CD14-positive monocyte (primary cell): ENCODE data around the gene ZNF407. TPM values are rescaled to one million over a fixed set of nuclear protein-coding genes. Genes with fewer than 3 reads are reported as not detected.

Experiments
- DNase-seq, 3 donors: peaks; one replicate each; pipeline ENCODE4 v3.0.0-alpha.2; 2011 to 2022
- H2AFZ ChIP-seq: 2 replicates; pipeline ENCODE4 v1.6.0; 2012; ENCODE audit warnings: mild to moderate bottlenecking, low read depth, low read length, inconsistent platforms; ENCODE audit not compliant: insufficient read depth, poor library complexity, severe bottlenecking
- H3K27ac ChIP-seq, 2 donors: 1 replicate in 1 of 2; 2 replicates in 1 of 2; pipeline ENCODE4 v1.5.1; 2012 to 2013; ENCODE audit warnings: low read length in 2 of 2, control low read depth in 1 of 2, inconsistent platforms in 1 of 2, low read depth in 1 of 2, mild to moderate bottlenecking in 1 of 2
- H3K27me3 ChIP-seq, 2 donors: one replicate each; pipeline versions ENCODE4 v1.6.0 to v1.6.1; 2011 to 2013; ENCODE audit warnings: low read length in 2 of 2; ENCODE audit not compliant: control insufficient read depth in 2 of 2, insufficient read depth in 2 of 2
- H3K36me3 ChIP-seq, 2 donors: replicated peaks in 1 of 2; 1 replicate in 1 of 2; 2 replicates in 1 of 2; pipeline versions ENCODE4 v1.5.1 to v1.6.1; 2012 to 2013; ENCODE audit warnings: low read length in 2 of 2, control low read depth in 1 of 2, inconsistent platforms in 1 of 2, mild to moderate bottlenecking in 1 of 2; ENCODE audit not compliant: insufficient read depth in 2 of 2, control insufficient read depth in 1 of 2
- H3K4me1 ChIP-seq, 2 donors: 1 replicate in 1 of 2; 2 replicates in 1 of 2; pipeline versions ENCODE4 v1.5.1 to v1.6.1; 2012 to 2013; ENCODE audit warnings: low read length in 2 of 2, control low read depth in 1 of 2, inconsistent platforms in 1 of 2, mild to moderate bottlenecking in 1 of 2, moderate library complexity in 1 of 2; ENCODE audit not compliant: insufficient read depth in 2 of 2, control insufficient read depth in 1 of 2
- H3K4me2 ChIP-seq: replicated peaks from 2 replicates; pipeline ENCODE3; 2012; ENCODE audit warnings: low read length, moderate library complexity, mild to moderate bottlenecking; ENCODE audit not compliant: poor library complexity, severe bottlenecking; ENCODE audit errors: extremely low read depth
- H3K4me3 ChIP-seq, 3 experiments: fragments of 200-600 bp in 1 of 3; sonication (generic) in 1 of 3; replicated peaks in 1 of 3; 1 replicate in 2 of 3; 2 replicates in 1 of 3; pipeline ENCODE4 v1.5.1; 2011 to 2013; ENCODE audit warnings: low read length in 3 of 3, mild to moderate bottlenecking in 3 of 3, control low read depth in 2 of 3, low read depth in 2 of 3, inconsistent platforms in 1 of 3, moderate library complexity in 1 of 3
- H3K79me2 ChIP-seq: 2 replicates; pipeline ENCODE4 v1.6.0; 2012; ENCODE audit warnings: mild to moderate bottlenecking, control low read depth, inconsistent platforms, low read length, moderate library complexity; ENCODE audit not compliant: insufficient read depth
- H3K9ac ChIP-seq: 2 replicates; pipeline ENCODE4 v1.6.0; 2017; ENCODE audit warnings: low read length, mild to moderate bottlenecking; ENCODE audit not compliant: insufficient read depth, poor library complexity, severe bottlenecking
- H3K9me3 ChIP-seq, 2 donors: replicated peaks in 1 of 2; 1 replicate in 1 of 2; 2 replicates in 1 of 2; pipeline versions ENCODE4 v1.5.1 to v1.6.1; 2012 to 2013; ENCODE audit warnings: low read length in 2 of 2, control low read depth in 1 of 2; ENCODE audit not compliant: control insufficient read depth in 1 of 2, insufficient read depth in 1 of 2
- H4K20me1 ChIP-seq: 2 replicates; pipeline ENCODE4 v1.6.0; 2012; ENCODE audit warnings: mild to moderate bottlenecking, low read length, control low read depth, moderate library complexity; ENCODE audit not compliant: insufficient read depth
- H3K27ac Mint-ChIP-seq, 7 donors: one replicate each; pipeline ENCODE4 v1.8.0; 2020; ENCODE audit warnings: mild to moderate bottlenecking in 7 of 7, mixed read lengths in 7 of 7, moderate library complexity in 6 of 7, inconsistent platforms in 2 of 7
- H3K27me3 Mint-ChIP-seq, 3 donors: one replicate each; pipeline ENCODE4 v1.8.0; 2021 to 2022; ENCODE audit warnings: low read depth in 3 of 3, mild to moderate bottlenecking in 3 of 3, mixed read lengths in 3 of 3, moderate library complexity in 3 of 3, inconsistent platforms in 1 of 3
- H3K36me3 Mint-ChIP-seq, 2 donors: one replicate each; pipeline ENCODE4 v1.8.0; 2020; ENCODE audit warnings: mixed read lengths in 2 of 2, inconsistent platforms in 1 of 2, mild to moderate bottlenecking in 1 of 2
- H3K4me1 Mint-ChIP-seq: one replicate; pipeline ENCODE4 v1.8.0; 2020; ENCODE audit warnings: mild to moderate bottlenecking, mixed read lengths
- H3K4me3 Mint-ChIP-seq, 2 donors: one replicate each; pipeline ENCODE4 v1.8.0; 2020; ENCODE audit warnings: mild to moderate bottlenecking in 2 of 2, mixed read lengths in 2 of 2, moderate library complexity in 1 of 2
- H3K9me3 Mint-ChIP-seq, 7 donors: one replicate each; pipeline ENCODE4 v1.8.0; 2020 to 2022; ENCODE audit warnings: mixed read lengths in 7 of 7, mild to moderate bottlenecking in 6 of 7, moderate library complexity in 6 of 7, inconsistent platforms in 2 of 7
- WGBS: methylation state at CpG from one replicate; pipeline ENCODE4 v1.1.5; 2013; ENCODE audit warnings: missing lambda C conversion rate; ENCODE audit not compliant: insufficient coverage; 5-methylcytosine and 5-hydroxymethylcytosine counted together
- intact Hi-C, 2 donors: fragments of 100-400 bp; cut with micrococcal nuclease; formaldehyde crosslinking; loops; one replicate each; pipeline versions ENCODE4 v1.15.0 to v1.15.1; 2023
- polyA plus RNA-seq, 3 donors: library from polyadenylated mRNA; depleted of rRNA in 1 of 3; unstranded in 2 of 3; stranded (reverse) in 1 of 3; fragments of 300-500 nt in 2 of 3; fragments of >200 nt in 1 of 3; fragmentation: Illumina TruSeq in 2 of 3; gene quantifications; 1 replicate in 2 of 3; 2 replicates in 1 of 3; pipeline ENCODE4 v1.2.3, GENCODE V29; 2012 to 2021
- TF ChIP-seq, protein P1 (sequence below): fragments of 200-600 bp; IDR thresholded peaks from one replicate; pipeline ENCODE4 v1.8.0; 2022; ENCODE audit warnings: antibody characterized with exemption, mild to moderate bottlenecking

ZNF407 gene
- polyA plus RNA-seq, 3 donors, result 1.3 to 3.6 (median 1.6) TPM

DNA sequence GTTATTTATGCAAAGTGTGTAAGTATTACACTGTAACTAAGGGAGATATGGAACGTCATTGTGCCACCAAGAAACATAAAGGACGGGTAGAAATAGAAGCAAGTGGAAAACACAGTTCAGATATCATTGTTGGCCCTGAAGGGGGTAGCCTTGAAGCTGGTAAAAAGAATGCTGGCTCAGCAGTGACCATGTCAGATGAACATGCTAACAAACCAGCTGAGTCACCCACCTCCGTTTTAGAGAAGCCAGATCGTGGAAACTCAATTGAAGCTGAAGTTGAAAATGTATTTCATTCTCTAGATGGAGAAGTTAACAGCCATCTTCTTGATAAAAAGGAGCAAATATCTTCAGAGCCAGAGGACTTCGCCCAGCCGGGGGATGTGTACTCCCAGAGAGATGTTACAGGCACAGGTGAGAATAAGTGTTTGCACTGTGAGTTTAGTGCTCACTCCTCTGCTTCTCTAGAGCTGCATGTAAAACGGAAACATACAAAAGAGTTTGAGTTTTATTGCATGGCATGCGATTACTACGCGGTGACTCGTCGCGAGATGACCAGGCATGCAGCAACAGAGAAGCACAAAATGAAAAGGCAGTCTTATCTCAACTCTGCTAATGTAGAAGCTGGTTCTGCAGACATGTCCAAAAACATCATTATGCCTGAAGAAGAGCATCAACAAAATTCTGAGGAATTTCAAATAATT, 36.1 kb downstream of the ZNF407 start:
- no peak overlapping the region for H3K4me3 Mint-ChIP-seq
- H3K27ac ChIP-seq, result no peak overlapping the region
- H4K20me1 ChIP-seq, result no peaks in the 10 kb centered on the region
- no peaks in the 10 kb centered on the region for H3K9me3 ChIP-seq
- 100% methylated on average over 11 of the region's 13 CpGs for WGBS
- peak overlapping the region in 5 of 7 donors; percentile 13 to 80 (median 40) for H3K27ac Mint-ChIP-seq
- no peak overlapping the region for H3K4me3 ChIP-seq
- H3K36me3 Mint-ChIP-seq, result peaks cover 36% of the 10 kb centered on the region in 2 donors
- H2AFZ ChIP-seq, result no peak overlapping the region
- H3K36me3 ChIP-seq, result peaks cover 3 to 29% of the 10 kb centered on the region in 2 donors
- peaks cover 0 to 1% (median 0%) of the 10 kb centered on the region in 3 donors for H3K27me3 Mint-ChIP-seq
- intact Hi-C loops, result no loop called here
- no peaks in the 10 kb centered on the region for H3K27me3 ChIP-seq
- H3K9me3 Mint-ChIP-seq, result peaks cover 0 to 2% (median 0%) of the 10 kb centered on the region in 7 donors
- H3K4me1 ChIP-seq, result peaks cover 35 to 51% of the 10 kb centered on the region in 2 donors
- TF ChIP-seq, protein P1, sequence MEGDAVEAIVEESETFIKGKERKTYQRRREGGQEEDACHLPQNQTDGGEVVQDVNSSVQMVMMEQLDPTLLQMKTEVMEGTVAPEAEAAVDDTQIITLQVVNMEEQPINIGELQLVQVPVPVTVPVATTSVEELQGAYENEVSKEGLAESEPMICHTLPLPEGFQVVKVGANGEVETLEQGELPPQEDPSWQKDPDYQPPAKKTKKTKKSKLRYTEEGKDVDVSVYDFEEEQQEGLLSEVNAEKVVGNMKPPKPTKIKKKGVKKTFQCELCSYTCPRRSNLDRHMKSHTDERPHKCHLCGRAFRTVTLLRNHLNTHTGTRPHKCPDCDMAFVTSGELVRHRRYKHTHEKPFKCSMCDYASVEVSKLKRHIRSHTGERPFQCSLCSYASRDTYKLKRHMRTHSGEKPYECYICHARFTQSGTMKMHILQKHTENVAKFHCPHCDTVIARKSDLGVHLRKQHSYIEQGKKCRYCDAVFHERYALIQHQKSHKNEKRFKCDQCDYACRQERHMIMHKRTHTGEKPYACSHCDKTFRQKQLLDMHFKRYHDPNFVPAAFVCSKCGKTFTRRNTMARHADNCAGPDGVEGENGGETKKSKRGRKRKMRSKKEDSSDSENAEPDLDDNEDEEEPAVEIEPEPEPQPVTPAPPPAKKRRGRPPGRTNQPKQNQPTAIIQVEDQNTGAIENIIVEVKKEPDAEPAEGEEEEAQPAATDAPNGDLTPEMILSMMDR, result no peak
- DNase-seq, result no peak
- peaks cover 51% of the 10 kb centered on the region for H3K4me1 Mint-ChIP-seq
- H3K9ac ChIP-seq, result no peak overlapping the region
- H3K4me2 ChIP-seq, result no peak overlapping the region
- peaks cover 10% of the 10 kb centered on the region for H3K79me2 ChIP-seq

DNA sequence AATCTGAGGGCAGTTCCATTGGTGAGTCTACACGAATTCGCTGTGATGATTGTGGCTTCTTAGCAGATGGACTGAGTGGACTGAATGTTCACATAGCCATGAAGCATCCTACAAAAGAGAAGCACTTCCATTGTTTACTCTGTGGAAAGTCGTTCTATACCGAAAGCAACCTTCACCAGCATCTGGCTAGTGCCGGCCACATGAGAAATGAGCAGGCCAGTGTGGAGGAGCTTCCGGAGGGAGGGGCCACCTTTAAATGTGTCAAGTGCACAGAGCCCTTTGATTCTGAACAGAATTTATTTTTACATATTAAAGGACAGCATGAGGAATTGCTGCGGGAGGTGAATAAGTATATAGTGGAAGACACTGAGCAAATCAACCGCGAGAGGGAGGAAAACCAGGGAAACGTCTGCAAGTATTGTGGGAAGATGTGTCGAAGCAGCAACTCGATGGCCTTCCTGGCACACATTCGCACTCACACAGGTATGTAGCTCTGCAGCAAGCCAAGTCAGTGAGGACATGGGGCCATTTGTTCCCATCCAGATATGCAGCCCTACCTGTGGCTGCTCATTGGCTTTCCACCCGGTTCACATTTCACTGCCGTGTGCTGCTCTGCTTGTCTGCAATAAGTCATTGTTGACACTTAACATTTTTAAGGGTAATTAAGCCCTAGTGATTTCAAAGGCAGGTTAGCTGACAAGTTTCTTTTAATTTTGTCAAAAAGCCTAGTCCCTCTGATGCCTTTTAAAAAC, 37.7 kb downstream of the ZNF407 start:
- no peaks in the 10 kb centered on the region for H3K79me2 ChIP-seq
- no peak overlapping the region for H3K27ac ChIP-seq
- H3K27me3 ChIP-seq, result no peaks in the 10 kb centered on the region
- H3K9me3 ChIP-seq, result no peaks in the 10 kb centered on the region
- Mint-ChIP-seq H3K27me3 (peaks cover 0 to 1% (median 0%) of the 10 kb centered on the region in 3 donors), H3K36me3 (peaks cover 38 to 43% of the 10 kb centered on the region in 2 donors), H3K9me3 (peaks cover 0 to 2% (median 0%) of the 10 kb centered on the region in 7 donors), H3K27ac (peak overlapping the region in 1 of 7 donors; percentile 21), H3K4me1 (peaks cover 49% of the 10 kb centered on the region), H3K4me3 (no peak overlapping the region)
- TF ChIP-seq, protein P1, result no peak
- H3K4me2 ChIP-seq, result no peak overlapping the region
- H3K9ac ChIP-seq, result no peak overlapping the region
- 98% methylated on average over 8 of the region's 15 CpGs for WGBS
- H3K4me1 ChIP-seq, result peaks cover 35 to 49% of the 10 kb centered on the region in 2 donors
- no peak overlapping the region for H2AFZ ChIP-seq
- DNase-seq, result no peak
- H4K20me1 ChIP-seq, result no peaks in the 10 kb centered on the region
- peaks cover 3 to 29% of the 10 kb centered on the region in 2 donors for H3K36me3 ChIP-seq
- intact Hi-C loops, result no loop called here
- H3K4me3 ChIP-seq, result no peak overlapping the region
